Measurements from ENCODE around the gene PKNOX1.
"Not testable (repeated sequence)": the region's sequence is repeated elsewhere in the genome, so short reads cannot be mapped to it uniquely, and the experiment has no call there.

PKNOX1 gene

DNA sequence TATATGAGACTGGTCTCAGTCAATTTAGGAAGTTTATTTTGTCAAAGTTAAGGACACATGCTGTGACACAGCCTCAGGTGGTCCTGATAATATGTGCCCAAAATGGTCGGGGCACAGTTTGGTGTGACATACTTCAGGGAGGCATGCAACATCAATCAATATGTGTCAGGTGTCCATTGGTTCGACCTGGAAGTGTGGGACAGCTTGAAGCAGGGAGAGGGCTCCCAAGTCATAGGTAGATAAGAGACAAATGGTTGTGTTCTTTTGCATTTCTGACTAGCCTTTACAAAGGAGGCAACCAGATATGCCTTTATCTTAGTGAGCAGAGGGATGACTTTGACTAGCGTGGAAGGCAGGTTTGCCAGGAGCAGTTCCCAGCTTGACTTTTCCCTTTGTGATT, 44.4 kb upstream of the PKNOX1 start (continued):
- no peak for TF ChIP-seq ZNF565 (CRISPR knock-in tag; conservative IDR thresholded peaks at IDR 0.05; ENCODE audit: low read depth)
- TF ChIP-seq, protein P1, sequence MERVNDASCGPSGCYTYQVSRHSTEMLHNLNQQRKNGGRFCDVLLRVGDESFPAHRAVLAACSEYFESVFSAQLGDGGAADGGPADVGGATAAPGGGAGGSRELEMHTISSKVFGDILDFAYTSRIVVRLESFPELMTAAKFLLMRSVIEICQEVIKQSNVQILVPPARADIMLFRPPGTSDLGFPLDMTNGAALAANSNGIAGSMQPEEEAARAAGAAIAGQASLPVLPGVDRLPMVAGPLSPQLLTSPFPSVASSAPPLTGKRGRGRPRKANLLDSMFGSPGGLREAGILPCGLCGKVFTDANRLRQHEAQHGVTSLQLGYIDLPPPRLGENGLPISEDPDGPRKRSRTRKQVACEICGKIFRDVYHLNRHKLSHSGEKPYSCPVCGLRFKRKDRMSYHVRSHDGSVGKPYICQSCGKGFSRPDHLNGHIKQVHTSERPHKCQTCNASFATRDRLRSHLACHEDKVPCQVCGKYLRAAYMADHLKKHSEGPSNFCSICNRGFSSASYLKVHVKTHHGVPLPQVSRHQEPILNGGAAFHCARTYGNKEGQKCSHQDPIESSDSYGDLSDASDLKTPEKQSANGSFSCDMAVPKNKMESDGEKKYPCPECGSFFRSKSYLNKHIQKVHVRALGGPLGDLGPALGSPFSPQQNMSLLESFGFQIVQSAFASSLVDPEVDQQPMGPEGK (CRISPR knock-in tag; IDR thresholded peaks at IDR 0.05; ENCODE audit: borderline replicate concordance) = no peak
- no peak for TF ChIP-seq TOX (CRISPR knock-in tag; IDR thresholded peaks at IDR 0.05; ENCODE audit: borderline replicate concordance)
- TF ChIP-seq ARNTL (CRISPR knock-in tag; IDR thresholded peaks at IDR 0.05; ENCODE audit: borderline replicate concordance, low read depth) = no peak
- no peak for TF ChIP-seq OSR1 (CRISPR knock-in tag; IDR thresholded peaks at IDR 0.05)

DNA sequence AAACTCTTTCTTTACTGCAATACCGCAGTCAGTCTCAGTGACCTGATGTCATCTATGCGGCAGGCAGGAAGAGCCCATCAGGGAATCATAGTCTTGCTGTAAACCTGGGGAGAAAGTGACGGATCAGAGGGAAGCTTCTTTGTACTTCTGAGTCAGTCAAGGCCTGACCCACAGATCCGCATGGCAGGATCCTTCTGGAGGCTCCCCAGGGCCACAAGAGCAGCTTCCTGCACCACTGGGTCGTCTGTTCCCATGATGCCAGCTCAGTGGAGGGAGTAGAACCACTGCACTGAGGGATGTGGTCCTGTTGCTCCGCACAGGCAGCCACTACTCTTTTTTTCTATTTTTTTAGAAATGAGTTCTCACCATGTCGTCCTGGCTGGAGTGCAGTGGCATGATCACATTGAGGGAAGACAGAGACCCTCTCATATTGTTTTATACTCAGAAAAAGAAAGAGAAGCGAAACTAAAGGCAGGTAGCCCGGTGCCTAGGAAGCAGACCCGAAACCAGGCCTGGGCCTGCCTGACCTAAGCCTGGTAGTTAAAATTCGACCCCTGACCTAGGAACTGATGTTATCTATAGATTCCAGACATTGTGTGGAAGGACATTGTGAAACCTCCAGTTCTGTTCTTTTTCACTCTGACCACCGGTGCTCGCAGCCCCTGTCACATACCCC, 42.7 kb upstream of the PKNOX1 start:
- TF ChIP-seq, protein P2, sequence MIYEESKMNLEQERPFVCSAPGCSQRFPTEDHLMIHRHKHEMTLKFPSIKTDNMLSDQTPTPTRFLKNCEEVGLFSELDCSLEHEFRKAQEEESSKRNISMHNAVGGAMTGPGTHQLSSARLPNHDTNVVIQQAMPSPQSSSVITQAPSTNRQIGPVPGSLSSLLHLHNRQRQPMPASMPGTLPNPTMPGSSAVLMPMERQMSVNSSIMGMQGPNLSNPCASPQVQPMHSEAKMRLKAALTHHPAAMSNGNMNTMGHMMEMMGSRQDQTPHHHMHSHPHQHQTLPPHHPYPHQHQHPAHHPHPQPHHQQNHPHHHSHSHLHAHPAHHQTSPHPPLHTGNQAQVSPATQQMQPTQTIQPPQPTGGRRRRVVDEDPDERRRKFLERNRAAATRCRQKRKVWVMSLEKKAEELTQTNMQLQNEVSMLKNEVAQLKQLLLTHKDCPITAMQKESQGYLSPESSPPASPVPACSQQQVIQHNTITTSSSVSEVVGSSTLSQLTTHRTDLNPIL (CRISPR knock-in tag; IDR thresholded peaks at IDR 0.05; ENCODE audit: low read depth) = no peak
- no peak for TF ChIP-seq ESRRG (CRISPR knock-in tag; IDR thresholded peaks at IDR 0.05)
- no peak for TF ChIP-seq GLIS3 (CRISPR knock-in tag; IDR thresholded peaks at IDR 0.05)
- ATAC-seq = no peak

DNA sequence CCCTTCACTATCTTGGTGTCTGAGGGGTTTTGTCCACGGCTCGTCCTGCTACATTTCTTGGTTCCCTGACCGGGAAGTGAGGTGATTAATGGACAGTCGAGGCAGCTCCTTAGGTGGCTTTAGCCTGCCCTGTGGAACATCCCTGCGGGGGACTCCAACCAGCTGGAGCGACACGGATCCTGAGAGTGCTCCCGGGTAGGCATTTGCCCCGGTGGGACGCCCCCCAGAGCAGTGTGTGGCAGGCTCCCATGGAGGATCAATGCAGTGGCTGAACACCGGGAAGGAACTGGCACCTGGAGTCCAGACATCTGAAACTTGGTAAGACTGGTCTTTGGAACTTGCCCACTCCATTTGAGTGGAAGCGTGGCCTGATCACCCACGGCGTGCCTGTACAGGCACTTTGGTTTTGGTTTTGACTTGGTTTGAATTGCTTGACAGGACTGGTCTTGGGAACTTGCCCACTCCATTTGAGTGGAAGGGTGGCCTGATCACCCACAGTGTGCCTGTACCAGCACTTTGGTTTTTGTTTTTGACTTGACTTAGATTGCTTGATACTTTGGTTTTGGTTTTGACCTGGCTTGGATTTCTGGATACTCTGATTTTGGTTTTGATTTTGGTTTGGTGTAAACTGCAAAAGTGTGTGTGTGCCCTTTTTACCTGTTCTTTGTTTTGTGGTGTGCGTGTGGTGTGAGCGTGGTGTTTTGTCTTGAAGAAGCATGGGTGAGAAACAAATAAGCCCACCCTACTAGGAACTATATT, 41.8 kb upstream of the PKNOX1 start:
- ATAC-seq = not testable (repeated sequence)

DNA sequence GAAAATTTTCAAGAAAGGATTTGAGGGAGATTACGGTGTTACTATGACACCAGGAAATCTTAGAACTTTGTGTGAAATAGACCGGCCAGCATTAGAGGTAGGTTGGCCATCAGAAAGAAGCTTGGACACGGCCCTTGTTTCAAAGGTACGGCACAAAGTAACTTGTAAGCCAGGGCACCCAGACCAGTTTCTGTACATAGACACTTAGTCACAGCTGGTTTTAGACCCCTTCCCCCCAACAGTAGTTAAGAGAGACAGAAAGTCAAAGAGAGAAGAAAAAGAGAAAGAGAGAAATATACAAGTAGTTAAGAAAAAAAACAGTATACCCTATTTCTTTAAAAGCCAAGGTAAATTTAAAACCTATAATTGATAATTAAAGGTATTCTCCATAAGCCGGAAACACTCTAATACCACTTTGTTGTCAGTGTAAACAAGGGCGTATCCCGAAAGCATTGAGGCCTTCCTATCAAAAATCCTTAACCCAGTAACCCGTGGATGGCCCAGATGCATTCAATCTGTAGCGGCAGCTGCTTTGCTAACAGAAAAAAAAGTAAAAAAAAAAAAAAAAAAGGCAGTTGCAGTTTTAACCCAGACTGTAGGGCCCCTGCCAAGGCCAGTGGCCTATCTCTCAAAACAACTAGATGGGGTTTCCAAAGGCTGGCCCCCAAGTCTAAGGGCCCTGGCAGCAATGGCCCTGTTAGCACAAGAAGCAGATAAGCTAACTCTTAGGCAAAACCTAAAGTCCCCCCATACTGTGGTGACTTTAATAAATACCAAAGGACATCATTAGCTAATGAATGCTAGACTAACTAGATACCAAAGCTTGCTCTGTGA, 41.0 kb upstream of the PKNOX1 start:
- ATAC-seq = not testable (repeated sequence)

DNA sequence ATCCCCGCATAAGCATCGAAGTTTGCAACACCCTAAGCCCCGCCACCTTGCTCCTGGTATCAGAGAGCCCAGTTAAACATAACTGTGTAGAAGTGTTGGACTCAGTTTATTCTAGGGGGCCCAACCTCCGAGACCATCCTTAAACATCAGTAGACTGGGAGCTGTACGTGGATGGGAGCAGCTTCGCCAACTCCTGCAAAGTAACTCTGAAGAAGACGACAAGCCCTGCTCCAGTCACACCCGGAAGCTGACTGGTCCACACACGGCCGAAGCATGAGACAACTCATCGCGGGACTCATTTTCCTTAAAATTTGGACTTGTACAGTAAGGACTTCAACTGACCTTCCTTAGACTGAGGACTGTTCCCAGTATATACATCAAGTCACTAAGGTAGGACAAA, 40.4 kb upstream of the PKNOX1 start:
- not testable (repeated sequence) for ATAC-seq

DNA sequence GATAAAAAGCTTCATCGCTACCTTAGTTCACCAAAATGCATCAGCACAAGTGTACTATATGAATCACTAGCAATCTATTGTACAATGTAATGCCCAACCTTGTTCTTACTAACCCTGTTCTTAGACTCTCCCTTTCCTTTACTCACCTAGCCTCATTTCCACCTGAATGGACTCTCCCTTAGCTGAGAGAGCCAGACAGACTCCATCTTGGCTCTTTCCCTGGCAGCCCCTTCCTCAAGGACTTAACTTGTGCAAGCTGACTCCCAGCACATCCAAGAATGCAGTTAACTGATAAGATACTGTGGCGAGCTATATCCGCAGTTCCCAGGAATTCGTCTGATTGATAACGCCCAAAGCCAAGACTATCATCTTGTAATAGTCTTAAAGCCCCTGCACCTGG, 38.0 kb upstream of the PKNOX1 start:
- not testable (repeated sequence) for ATAC-seq

DNA sequence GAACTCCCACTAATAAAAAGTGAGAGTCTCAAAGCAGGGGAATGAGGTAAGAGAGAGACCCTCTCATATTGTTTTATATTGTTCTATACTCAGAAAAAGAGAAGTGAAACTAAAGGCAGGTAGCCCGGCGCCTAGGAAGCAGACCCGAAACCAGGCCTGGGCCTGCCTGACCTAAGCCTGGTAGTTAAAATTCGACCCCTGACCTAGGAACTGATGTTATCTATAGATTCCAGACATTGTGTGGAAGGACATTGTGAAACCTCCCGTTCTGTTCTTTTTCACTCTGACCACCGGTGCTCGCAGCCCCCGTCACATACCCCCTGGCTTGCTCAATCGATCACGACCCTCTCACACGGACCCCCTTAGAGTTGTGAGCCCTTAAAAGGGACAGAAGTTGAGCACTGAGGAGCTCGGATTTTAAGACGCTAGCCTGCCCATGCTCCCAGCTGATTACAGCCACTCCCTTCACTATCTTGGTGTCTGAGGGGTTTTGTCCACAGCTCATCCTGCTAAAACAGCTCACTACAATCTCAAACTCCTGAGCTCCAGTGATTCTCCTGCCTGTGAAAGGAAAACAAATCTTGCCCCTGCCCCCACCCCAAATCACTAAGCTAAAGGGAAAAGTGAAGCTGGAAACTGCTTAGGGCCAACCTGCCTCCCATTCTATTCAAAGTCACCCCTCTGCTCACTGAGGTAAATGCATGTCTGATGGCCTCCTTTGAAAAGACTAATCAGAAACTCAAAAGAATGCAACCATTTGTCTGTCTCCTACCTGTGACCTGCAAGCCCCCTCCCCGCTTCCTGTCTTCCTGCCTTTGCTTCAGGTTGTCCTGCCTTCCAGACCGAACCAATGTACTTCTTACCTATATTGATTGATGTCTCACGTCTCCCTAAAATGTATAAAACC, 37.1 kb upstream of the PKNOX1 start:
- not testable (repeated sequence) for ATAC-seq

DNA sequence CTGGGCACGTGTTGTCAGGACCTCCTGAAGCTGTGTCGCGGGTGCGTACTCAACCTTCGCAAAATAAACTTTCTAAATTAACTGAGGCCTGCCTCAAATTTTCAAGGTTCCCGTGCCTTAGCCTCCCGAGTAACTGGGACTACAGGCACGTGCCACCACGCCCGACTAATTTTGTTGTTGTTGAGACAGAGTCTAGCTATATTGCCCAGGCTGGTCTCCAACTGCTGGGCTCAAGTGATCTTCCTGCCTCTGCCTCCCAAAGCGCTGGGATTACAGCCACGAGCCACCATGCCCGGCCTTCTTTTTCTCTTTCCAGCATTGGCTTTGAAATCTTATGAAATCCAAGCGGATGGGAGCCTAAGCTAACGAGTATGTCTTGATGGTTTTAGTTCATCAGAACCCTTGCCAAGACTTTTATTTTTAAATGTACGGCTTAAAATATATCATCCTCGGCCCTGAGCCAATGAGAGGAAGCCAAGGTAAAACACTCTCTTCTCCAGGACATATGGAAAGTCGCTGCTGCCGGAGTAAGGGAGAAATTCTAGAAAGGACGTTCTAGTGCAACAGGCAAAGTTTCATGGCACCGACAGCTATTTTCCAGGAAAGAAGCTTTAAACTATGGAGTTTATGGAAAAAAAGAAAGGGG, 36.3 kb upstream of the PKNOX1 start:
- no peak for ATAC-seq

DNA sequence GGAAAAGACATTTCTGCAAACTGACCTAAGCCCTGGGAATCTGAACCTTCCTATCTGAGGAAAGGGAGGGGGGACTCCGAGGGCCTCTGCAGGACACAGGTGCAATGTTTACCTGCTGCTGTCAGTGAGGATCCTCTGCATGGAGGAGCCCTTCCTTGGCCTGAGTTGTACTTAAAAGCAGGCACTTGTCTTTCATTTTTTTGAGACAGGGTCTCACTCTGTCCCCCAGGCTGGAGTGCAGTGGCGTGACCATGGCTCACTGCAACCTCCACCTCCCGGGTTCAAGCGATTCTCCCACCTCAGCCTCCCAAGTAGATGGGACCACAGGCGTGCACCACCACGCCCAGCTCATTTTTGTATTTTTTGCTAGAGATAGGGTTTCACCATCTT, 35.8 kb upstream of the PKNOX1 start:
- not testable (repeated sequence) for ATAC-seq

More for the DNA sequence above, 36.3 kb upstream of the PKNOX1 start:
- no peak for TF ChIP-seq ISL1 (CRISPR knock-in tag; IDR thresholded peaks at IDR 0.05)
- no peak for TF ChIP-seq ZC3H10 (CRISPR knock-in tag; IDR thresholded peaks at IDR 0.05)
- TF ChIP-seq ESRRG (CRISPR knock-in tag; IDR thresholded peaks at IDR 0.05) = no peak
